Right atrium auricular region (tissue), 2 donors: ENCODE data around the gene CPA3. TPM values are rescaled to one million over a fixed set of nuclear protein-coding genes. Genes with fewer than 3 reads are reported as not detected.

ENCODE experiments used
- DNase-seq: peaks from one replicate; pipeline ENCODE4 v3.0.0-alpha.2; 2019; ENCODE audit warnings: low spot score
- H3K27ac ChIP-seq, 2 donors: fragments of 200-600 bp; sonication (generic); 1 replicate in 1 of 2; 2 replicates in 1 of 2; pipeline ENCODE4 v1.5.1; 2016 to 2019
- H3K27me3 ChIP-seq, 2 donors: fragments of 200-600 bp; sonication (generic); one replicate each; pipeline versions ENCODE4 v1.5.1 to v1.6.0; 2017 to 2019
- H3K36me3 ChIP-seq: fragments of 200-600 bp; sonication (generic); one replicate; pipeline ENCODE4 v1.5.1; 2016
- H3K4me1 ChIP-seq, 2 donors: fragments of 200-600 bp; sonication (generic); one replicate each; pipeline versions ENCODE4 v1.5.1 to v1.6.0; 2017 to 2019
- H3K4me3 ChIP-seq, 2 donors: fragments of 200-600 bp; sonication (generic); 1 replicate in 1 of 2; 2 replicates in 1 of 2; pipeline ENCODE4 v1.5.1; 2017 to 2019; ENCODE audit warnings: mild to moderate bottlenecking in 1 of 2, moderate library complexity in 1 of 2
- H3K9me3 ChIP-seq, 2 donors: fragments of 200-600 bp; sonication (generic); one replicate each; pipeline ENCODE4 v1.5.1; 2019
- total RNA-seq, 2 donors: library from RNA; depleted of rRNA; stranded (reverse); fragments of >200 nt; gene quantifications; one replicate each; pipeline ENCODE4 v1.1.0, GENCODE V29; 2016
- TF ChIP-seq, protein P1 (sequence below), 2 donors: fragments of 200-600 bp; sonication (generic); IDR thresholded peaks; one replicate each; pipeline ENCODE4 v1.5.1; 2019; ENCODE audit warnings: antibody characterized with exemption in 2 of 2

CPA3 gene
- total RNA-seq, 2 donors from 2014 or later, result 1.3 to 5.1 TPM

DNA sequence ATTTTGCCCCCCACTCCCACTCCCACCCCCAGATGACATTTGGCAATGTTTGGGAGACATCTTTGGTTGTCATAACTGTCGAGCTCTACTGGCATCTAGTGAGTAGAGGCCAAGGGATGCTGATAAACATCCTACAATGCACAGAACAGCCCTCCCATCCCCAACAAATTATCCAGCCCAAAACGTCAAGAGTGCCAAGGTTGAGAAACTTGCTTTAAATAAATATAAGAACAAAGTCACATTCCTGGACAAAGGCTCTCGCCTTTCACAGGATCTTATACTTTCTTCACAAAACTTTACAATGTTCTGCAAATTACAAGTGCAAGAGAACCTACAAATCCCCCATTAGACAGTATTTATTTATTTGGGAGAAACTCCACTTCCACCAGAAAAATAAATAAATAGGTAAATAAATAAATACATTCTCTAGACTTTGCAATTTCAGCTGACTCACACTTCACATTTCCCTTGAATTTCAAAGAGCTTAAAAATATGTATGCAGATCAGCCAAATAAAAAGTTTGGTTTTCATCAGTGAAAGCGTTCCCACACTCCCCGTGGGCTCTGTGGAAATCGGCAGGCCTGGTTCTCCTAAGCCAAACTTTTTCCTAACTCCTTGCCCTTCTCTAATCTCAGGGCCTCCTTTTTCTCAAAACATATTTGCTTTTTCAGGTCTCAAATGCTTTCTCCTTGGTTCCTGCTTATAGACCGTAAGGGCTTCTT, 12.7 kb upstream of the CPA3 start:
- Histone ChIP-seq H3K36me3 (no peaks in the 10 kb centered on the region), H3K4me1 (no peaks in the 10 kb centered on the region), H3K4me3 (no peak overlapping the region), H3K27me3 (no peaks in the 10 kb centered on the region), H3K9me3 (no peaks in the 10 kb centered on the region), H3K27ac (no peak overlapping the region)
- TF ChIP-seq, protein P1, sequence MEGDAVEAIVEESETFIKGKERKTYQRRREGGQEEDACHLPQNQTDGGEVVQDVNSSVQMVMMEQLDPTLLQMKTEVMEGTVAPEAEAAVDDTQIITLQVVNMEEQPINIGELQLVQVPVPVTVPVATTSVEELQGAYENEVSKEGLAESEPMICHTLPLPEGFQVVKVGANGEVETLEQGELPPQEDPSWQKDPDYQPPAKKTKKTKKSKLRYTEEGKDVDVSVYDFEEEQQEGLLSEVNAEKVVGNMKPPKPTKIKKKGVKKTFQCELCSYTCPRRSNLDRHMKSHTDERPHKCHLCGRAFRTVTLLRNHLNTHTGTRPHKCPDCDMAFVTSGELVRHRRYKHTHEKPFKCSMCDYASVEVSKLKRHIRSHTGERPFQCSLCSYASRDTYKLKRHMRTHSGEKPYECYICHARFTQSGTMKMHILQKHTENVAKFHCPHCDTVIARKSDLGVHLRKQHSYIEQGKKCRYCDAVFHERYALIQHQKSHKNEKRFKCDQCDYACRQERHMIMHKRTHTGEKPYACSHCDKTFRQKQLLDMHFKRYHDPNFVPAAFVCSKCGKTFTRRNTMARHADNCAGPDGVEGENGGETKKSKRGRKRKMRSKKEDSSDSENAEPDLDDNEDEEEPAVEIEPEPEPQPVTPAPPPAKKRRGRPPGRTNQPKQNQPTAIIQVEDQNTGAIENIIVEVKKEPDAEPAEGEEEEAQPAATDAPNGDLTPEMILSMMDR (IDR thresholded peaks at IDR 0.05), result no peak
- DNase-seq, result no peak

DNA sequence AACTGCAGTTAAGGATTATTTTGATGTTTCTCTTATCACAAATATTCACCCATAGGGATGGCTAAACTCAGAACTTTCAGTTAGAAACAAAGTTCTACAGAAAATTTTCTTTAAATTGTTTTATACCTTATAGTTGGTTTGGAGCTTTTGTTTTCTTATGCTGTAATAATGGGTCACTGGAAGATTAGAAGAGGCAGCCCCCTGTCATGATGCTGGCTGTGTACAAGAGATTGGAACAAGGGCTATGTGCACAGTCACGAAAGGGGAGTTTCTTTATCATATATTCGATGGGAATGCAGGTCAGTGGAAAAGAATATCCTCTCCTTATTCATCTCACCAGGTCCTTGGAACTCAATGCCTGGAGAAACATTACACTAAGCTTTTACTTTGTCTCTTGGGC, 12.0 kb upstream of the CPA3 start:
- Histone ChIP-seq H3K4me3 (no peak overlapping the region), H3K36me3 (no peaks in the 10 kb centered on the region), H3K4me1 (no peaks in the 10 kb centered on the region), H3K27ac (no peak overlapping the region), H3K9me3 (no peaks in the 10 kb centered on the region), H3K27me3 (no peaks in the 10 kb centered on the region)
- DNase-seq, result no peak
- TF ChIP-seq, protein P1 (IDR thresholded peaks at IDR 0.05), result no peak

DNA sequence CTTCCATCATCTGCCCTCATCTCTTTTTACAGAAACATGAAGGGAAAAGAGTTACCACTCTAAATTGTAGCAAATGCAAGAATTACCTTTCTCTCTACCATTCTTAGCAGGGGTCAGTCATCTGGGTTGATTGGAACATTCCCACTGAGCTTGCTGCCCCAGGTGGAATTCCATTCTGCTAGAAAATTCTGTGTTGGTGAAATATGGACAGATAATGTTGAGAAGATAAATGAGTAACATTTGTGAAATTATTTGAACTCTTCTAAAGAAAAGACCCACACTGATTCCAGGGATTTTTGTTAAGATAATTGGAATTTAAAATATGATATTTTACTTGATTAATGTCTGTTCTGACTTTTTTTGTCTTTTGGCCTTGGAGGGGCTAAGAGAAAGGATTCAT, 11.0 kb upstream of the CPA3 start:
- no peak for DNase-seq
- Histone ChIP-seq H3K27ac (no peak overlapping the region), H3K27me3 (no peaks in the 10 kb centered on the region), H3K36me3 (no peaks in the 10 kb centered on the region), H3K4me1 (no peaks in the 10 kb centered on the region), H3K9me3 (no peaks in the 10 kb centered on the region), H3K4me3 (no peak overlapping the region)
- TF ChIP-seq, protein P1 (IDR thresholded peaks at IDR 0.05), result no peak

DNA sequence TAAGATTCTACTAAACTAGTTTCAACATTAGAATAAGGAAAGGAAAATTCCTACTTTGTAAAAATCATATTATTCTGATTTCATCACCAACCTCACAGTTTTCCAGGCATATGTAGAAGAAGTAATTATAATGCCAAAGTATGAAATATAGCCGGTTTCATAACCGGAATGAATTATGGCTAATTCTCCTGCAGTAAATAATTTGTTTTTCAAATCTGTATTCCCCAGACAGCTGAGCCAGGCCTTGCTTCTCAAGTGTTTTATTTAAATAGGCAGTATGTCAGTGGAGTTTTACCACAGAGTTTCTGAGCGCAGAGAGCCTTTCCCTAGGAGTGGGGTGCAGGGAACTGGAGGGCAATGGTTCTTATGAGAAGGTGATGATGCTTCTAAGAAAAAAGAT, 8.7 kb upstream of the CPA3 start:
- H3K9me3 ChIP-seq, result no peaks in the 10 kb centered on the region
- no peaks in the 10 kb centered on the region for H3K4me1 ChIP-seq
- TF ChIP-seq, protein P1 (IDR thresholded peaks at IDR 0.05), result no peak
- no peaks in the 10 kb centered on the region for H3K27me3 ChIP-seq
- no peak overlapping the region for H3K27ac ChIP-seq
- H3K4me3 ChIP-seq, result no peak overlapping the region
- H3K36me3 ChIP-seq, result no peaks in the 10 kb centered on the region
- no peak for DNase-seq

DNA sequence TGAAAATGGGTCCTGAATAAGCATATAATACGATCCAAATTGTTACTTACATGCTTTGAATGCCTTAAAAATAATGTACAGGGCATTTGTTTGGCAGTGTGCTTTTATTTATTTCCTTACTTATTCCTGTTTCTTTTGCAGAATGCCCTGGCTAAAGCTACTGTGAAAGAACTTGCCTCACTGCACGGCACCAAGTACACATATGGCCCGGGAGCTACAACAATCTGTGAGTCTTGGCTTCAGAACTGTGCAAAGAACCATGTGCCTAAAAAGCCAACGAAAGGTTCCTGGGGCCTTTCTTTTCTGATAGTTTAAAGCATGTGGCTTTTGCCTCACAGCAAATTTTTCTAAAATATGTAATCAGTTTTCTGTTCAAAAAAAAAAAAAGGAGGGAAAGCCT, 7.8 kb upstream of the CPA3 start:
- H3K4me1 ChIP-seq, result no peaks in the 10 kb centered on the region
- no peaks in the 10 kb centered on the region for H3K27me3 ChIP-seq
- no peak overlapping the region for H3K27ac ChIP-seq
- no peak for DNase-seq
- H3K9me3 ChIP-seq, result no peaks in the 10 kb centered on the region
- no peaks in the 10 kb centered on the region for H3K36me3 ChIP-seq
- TF ChIP-seq, protein P1 (IDR thresholded peaks at IDR 0.05), result no peak
- no peak overlapping the region for H3K4me3 ChIP-seq
